Left lung (tissue), 10 donors: ENCODE measurements around the gene GLYATL2. TPM values are rescaled to one million over a fixed set of nuclear protein-coding genes. Genes with fewer than 3 reads are reported as not detected.

Experiments used
- ATAC-seq: fragments of 200-7000 bp; cut with Tn5 transposase; one replicate; pipeline ENCODE4 v1.9.1; 2020; ENCODE audit warnings: moderate library complexity
- DNase-seq, 4 donors: peaks; one replicate each; pipeline ENCODE4 v3.0.0-alpha.2; 2013 to 2020
- H3K27ac ChIP-seq, 2 donors: fragments of 200-600 bp; sonication (generic) in 1 of 2; one replicate each; pipeline versions ENCODE4 v1.5.0 to v1.8.0; 2020 to 2021
- H3K27me3 ChIP-seq, 2 donors: fragments of 200-600 bp; sonication (generic) in 1 of 2; one replicate each; pipeline versions ENCODE4 v1.5.0 to v1.8.0; 2020 to 2021
- H3K36me3 ChIP-seq, 2 donors: fragments of 200-600 bp; sonication (generic) in 1 of 2; one replicate each; pipeline versions ENCODE4 v1.5.0 to v1.8.0; 2020 to 2021
- H3K4me1 ChIP-seq, 2 donors: fragments of 200-600 bp; one replicate each; pipeline ENCODE4 v1.8.0; 2021
- H3K4me3 ChIP-seq, 2 donors: fragments of 200-600 bp; sonication (generic) in 1 of 2; one replicate each; pipeline versions ENCODE4 v1.5.0 to v1.8.0; 2020 to 2021; ENCODE audit warnings: mild to moderate bottlenecking in 1 of 2
- H3K9me3 ChIP-seq, 2 donors: fragments of 200-600 bp; sonication (generic) in 1 of 2; one replicate each; pipeline versions ENCODE4 v1.5.0 to v1.8.0; 2020 to 2021
- intact Hi-C, 2 donors: fragments of 100-400 bp; cut with DNase I; formaldehyde crosslinking; loops; one replicate each; pipeline versions ENCODE4 v1.11.2 to v1.14.2; 2022
- polyA plus RNA-seq, 6 donors: library from polyadenylated mRNA; unstranded; fragments of 120-200 nt; gene quantifications; one replicate each; pipeline ENCODE4 v1.2.1, GENCODE V29; 2013; ENCODE audit not compliant: insufficient read length in 6 of 6
- total RNA-seq, 2 donors: library from RNA; stranded (reverse); fragmentation: NEBNext Ultra II Directional; extraction: Animal tissue kit (Norgen Biotek cat#: 25700); gene quantifications; one replicate each; pipeline ENCODE4 v1.2.1, GENCODE V29; 2021
- TF ChIP-seq, protein P1 (sequence below), 2 donors: fragments of 200-600 bp; sonication (generic) in 1 of 2; IDR thresholded peaks; one replicate each; pipeline versions ENCODE4 v1.5.0 to v1.8.0; 2021; ENCODE audit warnings: antibody characterized with exemption in 2 of 2
- donor health status: DM: no; HTN: yes; CAD: no.
- donor health status: DM: no; HTN: no; CAD: no.

The GLYATL2 gene
- total and polyA plus RNA-seq, 8 donors: 1.0 to 4.3 (median 2.3) TPM; not detected in 2

DNA sequence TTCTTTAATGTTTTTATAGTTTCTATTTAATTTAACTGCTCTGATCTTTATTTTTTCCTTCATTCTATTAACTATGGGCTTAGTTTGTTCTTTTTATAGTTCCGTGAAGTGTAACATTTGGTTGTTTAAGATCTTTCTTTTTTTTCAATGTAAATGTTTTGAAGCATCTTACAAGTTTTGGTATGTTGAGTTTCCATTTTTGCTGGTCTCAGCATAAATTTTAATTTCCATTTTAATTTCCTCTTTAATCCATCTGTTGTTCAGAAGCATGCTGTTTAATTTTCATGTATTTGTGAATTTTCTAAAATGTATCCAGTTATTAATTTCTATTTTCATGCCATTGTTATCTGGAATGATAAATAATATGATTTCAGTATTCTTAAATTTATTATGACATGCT, 17.0 kb upstream of the GLYATL2 start:
- Histone ChIP-seq H3K4me3 (no peak overlapping the region), H3K9me3 (peaks cover 0 to 2% of the 10 kb centered on the region in 2 donors), H3K27ac (no peak overlapping the region), H3K36me3 (no peaks in the 10 kb centered on the region), H3K27me3 (no peaks in the 10 kb centered on the region), H3K4me1 (no peaks in the 10 kb centered on the region)
- TF ChIP-seq, protein P1, sequence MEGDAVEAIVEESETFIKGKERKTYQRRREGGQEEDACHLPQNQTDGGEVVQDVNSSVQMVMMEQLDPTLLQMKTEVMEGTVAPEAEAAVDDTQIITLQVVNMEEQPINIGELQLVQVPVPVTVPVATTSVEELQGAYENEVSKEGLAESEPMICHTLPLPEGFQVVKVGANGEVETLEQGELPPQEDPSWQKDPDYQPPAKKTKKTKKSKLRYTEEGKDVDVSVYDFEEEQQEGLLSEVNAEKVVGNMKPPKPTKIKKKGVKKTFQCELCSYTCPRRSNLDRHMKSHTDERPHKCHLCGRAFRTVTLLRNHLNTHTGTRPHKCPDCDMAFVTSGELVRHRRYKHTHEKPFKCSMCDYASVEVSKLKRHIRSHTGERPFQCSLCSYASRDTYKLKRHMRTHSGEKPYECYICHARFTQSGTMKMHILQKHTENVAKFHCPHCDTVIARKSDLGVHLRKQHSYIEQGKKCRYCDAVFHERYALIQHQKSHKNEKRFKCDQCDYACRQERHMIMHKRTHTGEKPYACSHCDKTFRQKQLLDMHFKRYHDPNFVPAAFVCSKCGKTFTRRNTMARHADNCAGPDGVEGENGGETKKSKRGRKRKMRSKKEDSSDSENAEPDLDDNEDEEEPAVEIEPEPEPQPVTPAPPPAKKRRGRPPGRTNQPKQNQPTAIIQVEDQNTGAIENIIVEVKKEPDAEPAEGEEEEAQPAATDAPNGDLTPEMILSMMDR (IDR thresholded peaks at IDR 0.05): no peak
- intact Hi-C loops: no loop called here
- DNase-seq (no peak), ATAC-seq (no peak)

DNA sequence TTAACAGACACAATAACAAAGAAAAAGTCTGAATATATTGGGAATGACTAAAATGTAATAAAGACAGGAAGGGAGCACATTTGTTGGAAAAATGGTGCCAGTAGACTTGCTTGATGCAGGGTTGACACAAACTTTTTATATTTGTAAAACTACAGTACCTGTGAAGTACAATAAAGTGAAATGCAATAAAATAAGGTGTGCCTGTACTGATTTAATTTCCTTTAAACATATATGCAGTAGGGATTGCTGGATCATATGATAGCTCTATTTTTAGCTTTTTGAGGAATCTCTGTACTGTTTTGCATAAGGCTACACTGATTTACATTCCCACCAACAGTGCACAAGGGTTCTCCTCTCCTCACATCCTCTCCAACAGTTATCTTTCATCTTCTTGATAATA, 12.3 kb upstream of the GLYATL2 start:
- DNase-seq (no peak), ATAC-seq (no peak)
- no peak overlapping the region for H3K27ac ChIP-seq
- no peaks in the 10 kb centered on the region for H3K4me1 ChIP-seq
- no peaks in the 10 kb centered on the region for H3K36me3 ChIP-seq
- H3K27me3 ChIP-seq: no peaks in the 10 kb centered on the region
- no peak overlapping the region for H3K4me3 ChIP-seq
- TF ChIP-seq, protein P1 (IDR thresholded peaks at IDR 0.05): no peak
- intact Hi-C loops: no loop called here
- H3K9me3 ChIP-seq: no peaks in the 10 kb centered on the region

DNA sequence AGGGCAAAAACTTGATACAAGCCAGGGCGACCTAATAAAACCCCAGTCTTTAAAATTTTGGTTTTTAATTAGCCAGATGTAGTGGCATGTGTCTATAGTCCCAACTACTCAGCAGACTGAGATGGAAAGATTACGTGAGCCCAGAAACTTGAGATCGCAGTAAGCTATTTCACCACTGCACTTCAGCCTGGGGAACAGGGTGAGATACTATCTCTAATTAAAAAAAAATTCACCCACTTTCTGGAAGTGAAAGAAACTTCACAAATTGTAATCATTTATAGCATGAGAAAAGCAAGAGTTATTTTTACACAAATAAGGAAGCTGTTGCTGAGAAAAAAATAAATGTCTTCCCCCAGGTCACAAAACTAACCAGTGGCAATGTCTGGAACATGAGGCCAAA, 882 bp upstream of the GLYATL2 start:
- Histone ChIP-seq H3K9me3 (no peaks in the 10 kb centered on the region), H3K27me3 (no peaks in the 10 kb centered on the region), H3K36me3 (no peaks in the 10 kb centered on the region), H3K4me3 (no peak overlapping the region), H3K4me1 (no peaks in the 10 kb centered on the region), H3K27ac (no peak overlapping the region)
- intact Hi-C loops: no loop called here
- TF ChIP-seq, protein P1 (IDR thresholded peaks at IDR 0.05): no peak
- ATAC-seq (no peak), DNase-seq (no peak)

DNA sequence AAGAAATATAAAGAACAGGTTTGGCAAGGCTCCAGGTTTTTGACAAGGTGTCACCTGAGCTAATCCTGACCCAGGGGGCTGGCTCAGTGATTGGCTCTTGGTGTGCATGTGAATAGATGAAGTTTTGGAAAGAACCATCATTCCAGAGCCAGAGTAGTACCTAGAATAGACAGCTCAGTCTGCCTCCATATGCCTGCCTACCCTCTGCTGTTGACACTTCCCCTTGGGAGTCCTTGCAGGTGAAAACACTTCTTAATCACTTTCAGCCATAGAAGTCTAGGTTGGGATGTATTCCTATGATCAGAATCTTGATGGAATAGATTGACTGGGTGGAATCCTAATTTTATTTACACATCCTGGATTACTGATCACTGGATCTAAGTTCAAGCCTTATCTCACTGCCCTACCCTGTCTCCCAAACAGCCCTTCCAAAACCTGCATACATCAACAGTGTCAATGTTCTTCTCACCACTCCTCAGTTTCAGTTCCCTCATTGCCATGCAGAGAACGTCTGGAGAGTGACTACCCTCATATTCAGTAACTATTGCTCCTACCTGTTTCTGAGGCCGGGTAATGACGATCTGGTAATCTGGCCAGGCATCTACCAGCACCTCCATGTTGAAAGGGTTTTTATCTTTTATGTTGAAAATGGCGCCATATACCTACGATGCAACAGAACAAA, 6.7 kb downstream of the GLYATL2 start:
- DNase-seq: no peak
- intact Hi-C loops: no loop called here
- no peak overlapping the region for H3K27ac ChIP-seq
- no peak overlapping the region for H3K4me3 ChIP-seq
- H3K9me3 ChIP-seq: no peaks in the 10 kb centered on the region
- H3K27me3 ChIP-seq: no peaks in the 10 kb centered on the region
- TF ChIP-seq, protein P1 (IDR thresholded peaks at IDR 0.05): no peak
- H3K36me3 ChIP-seq: no peaks in the 10 kb centered on the region
- no peaks in the 10 kb centered on the region for H3K4me1 ChIP-seq
- no peak for ATAC-seq

DNA sequence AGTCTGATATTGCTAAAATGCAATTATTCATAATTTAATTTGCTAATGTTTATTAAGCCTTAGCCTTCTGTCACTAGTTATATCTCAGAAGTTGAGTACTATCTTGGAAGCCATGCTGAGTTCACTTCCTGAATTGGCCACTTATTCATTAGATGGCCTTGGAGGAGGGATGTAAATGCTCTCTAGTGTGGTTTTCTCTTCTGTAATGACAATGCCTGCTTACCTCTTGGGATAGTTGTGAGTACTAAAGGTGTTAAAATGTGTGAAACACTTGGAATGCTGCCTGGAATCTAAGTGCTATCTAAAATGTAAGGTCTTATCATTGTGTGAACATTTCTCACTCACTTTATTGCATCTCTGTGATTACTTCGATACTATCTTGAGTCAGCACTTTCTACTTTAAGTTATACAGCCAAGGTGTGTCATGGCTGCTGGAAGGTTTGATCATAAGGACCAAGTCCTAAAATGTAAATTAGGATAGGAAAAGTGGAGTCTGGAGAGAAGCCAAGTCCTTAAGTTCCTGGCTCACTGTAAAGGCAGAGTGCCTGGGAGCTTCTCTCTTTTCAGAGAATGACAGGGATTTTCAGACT, 12.4 kb downstream of the GLYATL2 start:
- TF ChIP-seq, protein P1 (IDR thresholded peaks at IDR 0.05): no peak
- Histone ChIP-seq H3K4me3 (no peak overlapping the region), H3K9me3 (peaks cover 0 to 4% of the 10 kb centered on the region in 2 donors), H3K27me3 (peaks cover 0 to 14% of the 10 kb centered on the region in 2 donors), H3K27ac (no peak overlapping the region), H3K4me1 (no peaks in the 10 kb centered on the region), H3K36me3 (no peaks in the 10 kb centered on the region)
- no peak for DNase-seq
- intact Hi-C loops: no loop called here
- no peak for ATAC-seq
